Activated CD4-positive, alpha-beta T cell treated with anti-CD3 and anti-CD28 coated beads for 4 hours (primary cell): ENCODE results near the gene TAPT1.

Experiments
- DNase-seq, 2 donors: peaks; one replicate each; pipeline ENCODE4 v3.0.0-alpha.2; 2020

TAPT1 gene

DNA sequence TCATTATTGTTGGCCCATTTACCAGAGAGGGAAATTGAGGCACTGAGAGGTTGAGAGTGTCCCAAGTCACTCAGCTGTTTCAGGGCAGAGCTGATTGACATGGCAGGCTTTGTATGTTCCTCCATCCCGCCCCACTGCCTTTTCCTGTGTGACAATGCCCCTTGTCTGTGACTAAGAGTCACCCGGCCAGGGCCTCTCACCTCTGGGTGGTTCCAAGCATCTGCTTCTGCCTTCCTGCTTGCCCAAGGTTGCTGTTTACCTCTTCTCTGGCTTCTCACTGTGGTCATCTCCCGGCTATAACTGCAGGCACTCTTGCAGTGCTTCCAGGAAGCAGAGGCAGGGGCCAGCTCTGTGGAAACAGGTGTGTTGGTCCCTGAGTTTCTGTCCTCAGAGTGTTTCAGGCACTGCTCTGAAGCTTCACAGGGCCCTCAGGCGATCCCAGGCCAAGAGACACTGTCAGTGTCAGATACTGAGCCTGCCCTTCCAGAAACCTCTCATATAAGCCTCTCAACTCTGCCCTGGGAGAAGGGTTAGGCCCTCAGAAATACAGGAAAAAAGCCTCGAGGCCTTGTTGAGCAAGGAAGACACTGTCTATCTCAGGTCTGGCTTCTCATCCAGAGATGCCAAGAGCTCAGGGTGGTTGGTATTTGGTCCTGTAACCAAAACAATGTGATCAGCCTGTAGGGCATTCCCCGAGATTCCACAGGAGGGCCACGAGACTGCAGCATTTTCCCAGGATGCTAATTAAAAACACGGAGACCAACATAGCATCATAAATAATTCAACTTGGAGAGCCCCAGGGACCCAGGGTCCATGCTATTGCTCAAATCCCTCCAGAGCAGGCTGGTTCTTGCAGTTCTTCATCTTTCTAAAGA, 100.5 kb downstream of the TAPT1 start:
- no peak for DNase-seq

DNA sequence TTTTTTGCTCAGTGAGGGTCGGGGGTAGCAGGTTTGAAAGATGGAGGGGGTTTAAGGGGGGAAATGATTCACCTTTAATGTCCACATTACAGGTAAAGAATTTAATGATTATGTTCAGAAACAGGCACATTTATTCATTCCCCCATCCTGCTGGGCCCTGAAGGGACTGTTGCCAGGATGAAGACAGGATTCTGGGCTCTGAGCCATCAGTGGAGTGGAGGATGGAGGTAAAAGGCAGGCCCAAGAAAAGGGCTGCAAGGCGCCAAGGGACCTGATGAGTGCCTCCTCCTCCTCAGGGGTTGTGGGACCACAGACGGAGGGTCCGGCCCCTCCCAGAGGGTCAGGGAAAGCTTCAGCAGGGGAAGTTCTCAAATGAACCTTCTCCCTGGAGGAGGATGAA, 102.0 kb downstream of the TAPT1 start:
- DNase-seq: no peak

DNA sequence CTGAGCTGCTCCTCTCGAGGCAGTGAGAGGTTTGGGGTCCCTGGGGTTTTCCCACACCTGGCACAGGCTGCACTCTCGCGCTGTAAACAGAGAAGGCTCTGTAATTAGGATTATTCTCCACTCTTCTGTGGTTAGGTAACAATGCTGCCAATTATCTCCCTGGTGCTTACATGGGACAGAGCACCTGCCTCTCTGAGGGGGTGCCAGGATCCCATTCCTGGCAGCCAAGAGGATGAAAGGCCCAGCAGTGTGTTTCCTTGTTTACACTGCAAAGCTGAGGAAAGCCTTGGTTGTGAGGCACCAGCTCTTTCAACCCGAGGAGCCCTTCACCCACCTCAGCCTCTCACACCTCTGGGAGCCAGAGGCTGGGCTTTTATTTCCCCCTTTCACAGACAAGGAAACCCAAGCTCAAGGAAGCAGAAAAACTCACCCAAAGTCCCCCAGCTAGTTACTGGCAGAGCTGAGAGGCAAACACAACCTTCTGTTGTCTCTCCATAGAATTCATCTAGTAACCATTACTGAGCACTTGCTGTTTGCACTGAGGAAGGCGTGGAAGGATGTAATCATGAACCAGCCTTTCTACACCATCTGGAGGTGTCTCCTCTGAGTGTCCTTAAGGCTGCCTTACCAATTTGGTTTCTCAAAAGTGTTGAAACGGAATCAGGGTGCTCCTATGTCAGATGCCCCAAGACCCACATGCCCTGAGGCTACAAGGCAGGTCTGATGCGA, 102.8 kb downstream of the TAPT1 start:
- no peak for DNase-seq

DNA sequence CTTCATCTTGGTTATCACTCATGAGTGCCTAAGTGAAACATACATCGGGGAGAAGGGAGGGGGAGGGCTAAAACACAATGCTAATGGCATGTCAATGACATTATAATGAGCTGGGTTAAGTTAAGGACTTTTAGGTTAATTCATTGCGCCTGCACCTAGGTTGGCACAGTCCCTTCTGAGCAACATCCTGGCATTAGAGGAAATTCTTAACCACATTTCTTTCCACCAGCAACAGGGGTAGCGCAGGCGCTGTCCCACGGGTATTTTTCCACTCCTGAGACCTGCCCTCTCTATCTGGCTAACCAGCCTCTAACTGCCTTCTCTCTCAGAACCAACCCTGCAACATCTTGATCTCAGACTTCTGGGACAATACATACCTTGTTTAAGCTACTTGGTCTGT, 103.5 kb downstream of the TAPT1 start:
- peak; percentile 2 to 8 for DNase-seq

DNA sequence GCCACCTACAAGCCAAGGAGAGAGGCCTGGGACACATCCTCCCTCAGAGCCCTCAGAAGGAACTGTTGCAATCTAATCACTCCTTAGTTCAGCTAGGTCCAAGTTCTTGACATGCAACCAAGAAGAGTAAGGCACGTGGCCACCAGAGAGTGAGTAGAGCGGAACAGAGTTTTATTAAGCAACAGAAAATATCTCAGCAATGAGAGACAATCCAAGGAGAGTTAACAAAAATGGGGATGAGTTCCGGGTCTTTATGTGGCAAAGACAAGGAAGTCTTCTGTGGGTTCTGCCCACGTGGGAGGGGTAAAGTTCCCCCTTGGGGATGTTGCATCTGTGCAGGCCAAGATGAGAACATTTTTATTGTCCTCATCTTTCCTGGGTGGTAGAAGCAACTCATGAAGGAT, 104.0 kb downstream of the TAPT1 start:
- no peak for DNase-seq

DNA sequence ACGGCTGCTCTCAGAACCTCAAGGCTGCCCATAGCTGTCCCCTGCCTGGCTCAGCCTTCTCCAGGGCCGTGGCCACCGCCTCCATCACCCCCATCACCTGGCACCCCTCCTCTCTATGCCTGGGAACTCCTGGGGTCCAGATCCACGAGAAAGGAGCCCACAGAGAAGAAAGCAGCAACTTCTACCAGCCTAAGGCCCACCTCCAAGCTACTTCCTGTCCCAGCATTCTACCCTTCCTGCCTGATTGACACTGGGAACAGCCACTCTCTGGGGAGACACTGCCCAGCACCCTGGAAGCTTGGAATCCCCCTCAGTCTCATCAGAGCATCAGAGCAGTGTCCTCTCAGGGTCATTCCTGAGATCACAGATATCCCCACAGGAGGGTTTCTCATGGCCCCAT, 105.6 kb downstream of the TAPT1 start:
- no peak for DNase-seq

DNA sequence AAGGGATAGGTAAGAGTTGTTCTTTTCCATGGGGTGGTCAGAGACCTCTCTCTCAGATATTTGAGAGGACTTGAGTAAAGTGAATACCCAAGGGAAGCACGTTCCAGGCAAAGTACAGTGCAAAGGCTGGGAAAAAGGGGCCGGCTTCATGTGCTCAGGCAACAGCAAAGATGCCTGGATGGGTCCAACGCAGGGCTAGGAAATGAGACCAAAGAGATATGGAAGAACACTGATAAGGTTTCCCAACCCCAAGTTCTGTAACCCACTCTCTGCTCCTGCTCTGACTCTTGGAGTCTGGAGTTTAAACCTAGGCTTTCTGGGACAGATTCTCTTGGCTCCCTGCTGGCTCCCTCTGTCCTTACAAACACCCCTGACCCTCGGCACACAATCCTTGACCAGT, 106.3 kb downstream of the TAPT1 start:
- no peak for DNase-seq

DNA sequence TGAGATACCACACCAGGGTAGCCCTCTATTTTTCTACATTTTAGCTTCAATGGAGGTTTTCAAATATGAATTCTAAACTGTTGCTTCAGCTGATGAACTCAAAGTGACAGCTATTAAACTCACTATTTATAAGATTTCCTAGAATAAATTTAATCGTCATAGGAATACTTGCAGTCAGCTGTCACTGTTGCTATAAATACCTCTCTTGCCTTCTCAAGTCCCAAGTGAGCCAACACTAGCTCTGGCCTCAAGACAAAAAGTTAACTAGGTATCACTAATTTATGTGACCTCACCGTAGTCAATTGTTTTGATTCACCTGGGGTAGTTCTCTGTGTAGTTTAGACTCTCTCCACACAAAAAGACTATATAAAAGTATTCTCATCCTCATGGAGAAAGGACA, 108.2 kb downstream of the TAPT1 start:
- no peak for DNase-seq

DNA sequence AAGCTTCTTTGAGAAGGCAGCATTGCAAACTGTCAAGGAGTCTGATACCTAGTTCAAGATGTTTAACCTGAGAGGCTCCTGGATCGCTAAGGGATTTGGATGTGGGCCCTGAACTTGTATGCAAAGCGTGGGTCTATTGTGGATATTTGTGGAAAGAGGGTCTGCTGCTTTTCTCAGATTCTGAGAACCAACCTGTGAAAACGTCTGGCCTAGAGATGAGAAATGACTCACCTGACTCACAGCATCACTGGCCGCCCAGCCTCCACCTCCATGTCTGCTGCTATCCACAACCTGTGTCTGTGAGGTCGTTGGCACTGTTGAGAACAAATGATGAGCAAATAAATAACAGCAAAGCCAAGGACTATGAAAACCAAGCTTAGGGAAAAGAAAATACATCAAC, 109.1 kb downstream of the TAPT1 start:
- no peak for DNase-seq

DNA sequence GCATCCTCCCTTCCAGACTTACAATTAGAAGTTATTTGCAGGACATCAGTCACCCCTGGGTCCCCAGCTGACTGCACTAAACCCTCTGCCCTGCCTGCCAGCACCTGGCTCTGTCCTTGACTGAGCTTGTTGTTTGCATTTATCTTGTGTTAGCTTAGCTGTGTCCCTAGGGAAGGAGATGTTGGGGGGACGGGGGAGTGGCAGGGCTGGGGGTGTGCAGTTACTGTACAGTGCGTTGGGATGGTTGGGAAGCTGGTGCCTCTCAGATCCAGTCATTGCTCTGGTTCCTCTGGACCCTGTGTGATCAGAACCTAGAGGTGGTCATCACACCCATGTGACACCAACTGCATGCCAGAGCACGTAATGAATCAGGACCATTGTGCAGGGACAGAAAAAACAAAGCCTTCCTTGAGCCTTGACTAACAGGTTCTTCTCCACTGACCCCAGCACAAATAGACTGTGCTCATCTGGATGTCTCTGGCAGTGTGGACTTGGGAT, 109.7 kb downstream of the TAPT1 start:
- DNase-seq: no peak

DNA sequence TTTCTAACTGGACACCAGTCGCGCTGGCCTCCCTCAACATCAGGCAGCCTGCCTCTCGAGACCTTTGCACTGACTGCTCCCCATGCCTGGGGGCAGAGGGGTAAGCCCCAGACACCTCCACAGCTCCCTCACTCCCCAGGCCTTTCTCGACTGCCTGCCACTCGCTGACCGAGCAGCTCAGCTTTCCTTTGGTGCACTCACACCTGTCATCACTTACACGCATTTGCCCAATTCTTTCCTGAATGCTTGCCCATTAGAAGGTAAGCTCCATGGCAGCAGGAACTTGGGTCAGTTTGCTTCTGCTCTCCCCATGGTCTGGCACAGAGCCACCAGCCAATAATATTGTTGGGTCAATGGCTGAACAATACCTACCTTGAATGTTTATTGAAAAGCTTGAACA, 110.3 kb downstream of the TAPT1 start:
- DNase-seq: no peak

DNA sequence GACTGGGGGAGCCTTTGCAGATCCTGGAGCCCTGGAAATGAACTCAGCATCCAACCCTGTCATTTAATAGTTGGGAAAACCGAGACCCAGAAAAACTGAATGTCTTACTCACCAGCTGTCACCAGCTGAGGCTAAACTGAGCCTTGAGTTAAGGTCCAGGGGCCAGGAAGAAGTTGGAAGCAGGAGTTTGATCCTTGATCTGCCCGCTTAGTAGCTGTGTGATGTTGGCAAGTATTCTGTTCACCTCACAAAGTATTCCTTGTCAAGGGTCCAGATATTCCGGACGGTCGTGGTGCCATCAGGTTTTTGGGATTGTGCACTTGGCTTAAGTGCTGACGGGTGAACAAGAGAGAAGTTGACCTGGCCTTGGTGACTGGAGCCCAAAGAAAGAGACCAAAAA, 111.7 kb downstream of the TAPT1 start:
- no peak for DNase-seq

DNA sequence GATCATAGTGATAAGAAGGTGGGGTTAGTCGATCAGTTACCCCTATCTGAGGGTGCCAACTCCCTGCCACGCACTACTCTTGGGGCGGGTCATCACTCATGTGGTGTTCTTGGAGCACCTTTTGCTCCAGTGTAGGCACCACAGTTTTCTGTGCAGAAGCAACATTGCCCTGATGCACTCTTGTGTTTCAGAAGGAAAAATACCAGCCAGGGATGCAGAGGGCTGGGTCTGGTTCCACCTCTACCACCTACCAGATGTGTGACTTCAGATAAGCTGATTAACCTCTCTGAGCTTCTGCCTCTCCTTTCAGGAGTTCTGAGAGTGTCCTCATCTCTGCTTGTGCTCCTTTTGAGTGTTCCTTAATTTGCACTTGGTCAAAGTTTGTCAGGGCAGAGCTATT, 112.5 kb downstream of the TAPT1 start:
- DNase-seq: no peak

DNA sequence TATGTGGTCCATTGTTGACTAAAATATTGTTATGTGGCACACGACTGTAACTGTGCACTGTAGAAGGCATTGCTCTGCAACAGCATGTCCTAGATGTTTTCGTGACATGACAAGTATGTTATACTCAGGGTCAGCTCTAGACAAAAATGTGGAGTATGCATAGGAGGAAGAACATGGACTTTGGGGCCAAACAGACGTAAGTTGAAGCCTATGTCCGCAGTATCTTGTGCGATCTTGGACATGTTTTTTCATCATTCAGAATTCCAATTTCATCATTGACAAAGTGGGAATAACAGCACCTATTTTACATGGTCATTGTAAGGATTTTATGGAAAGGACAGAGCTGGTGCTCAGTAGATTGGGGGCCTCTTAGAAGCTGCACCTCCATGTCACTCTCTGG, 114.7 kb downstream of the TAPT1 start:
- no peak for DNase-seq

DNA sequence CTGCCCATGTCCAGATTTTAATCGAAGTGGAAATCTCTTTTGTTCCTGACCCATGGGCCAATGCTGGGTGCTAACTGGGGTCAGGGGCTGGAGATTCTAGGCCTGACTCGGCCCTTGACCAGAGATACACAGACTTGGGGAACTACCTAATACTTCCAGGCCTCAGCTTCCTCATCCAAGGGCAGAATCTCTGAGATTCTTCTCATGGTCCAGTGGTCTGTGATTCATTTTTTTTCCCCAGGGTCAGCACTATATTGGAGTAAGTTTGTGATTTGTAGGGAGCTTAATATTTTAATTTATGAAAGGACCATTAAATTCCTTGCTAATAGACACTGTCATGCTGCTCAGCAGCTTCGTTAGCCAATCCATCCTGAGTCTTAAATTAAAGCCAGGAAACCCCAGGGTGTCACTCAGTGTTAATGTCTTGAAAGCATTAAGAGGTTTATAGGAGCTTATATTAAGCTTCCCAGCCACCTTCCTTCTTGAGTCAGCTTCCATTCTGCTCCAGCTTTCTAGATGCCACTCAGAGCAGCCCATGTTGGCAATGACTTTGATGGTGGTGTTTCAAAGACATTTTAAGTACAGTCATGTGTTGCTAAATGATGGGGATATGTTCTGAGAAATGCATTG, 115.5 kb downstream of the TAPT1 start:
- DNase-seq: no peak
